Effector memory CD4-positive, alpha-beta T cell (primary cell): ENCODE measurements around the gene UBE2S.

Experiments used
- DNase-seq, 3 donors: peaks; one replicate each; pipeline ENCODE4 v3.0.0-alpha.2; 2020
- H3K27ac ChIP-seq: 2 replicates; pipeline ENCODE4 v1.7.0; 2013; ENCODE audit warnings: mild to moderate bottlenecking, low read length, moderate library complexity; ENCODE audit not compliant: insufficient read depth, poor library complexity, severe bottlenecking
- H3K27me3 ChIP-seq: replicated peaks from 2 replicates; pipeline ENCODE4 v1.7.0; 2013; ENCODE audit warnings: mild to moderate bottlenecking, low read length; ENCODE audit not compliant: insufficient read depth, control insufficient read depth, poor library complexity, severe bottlenecking
- H3K36me3 ChIP-seq: 2 replicates; pipeline ENCODE4 v1.7.0; 2013; ENCODE audit warnings: mild to moderate bottlenecking, low read length, moderate library complexity; ENCODE audit not compliant: control insufficient read depth, insufficient read depth
- H3K4me1 ChIP-seq: 2 replicates; pipeline ENCODE4 v1.7.0; 2013; ENCODE audit warnings: low read length, mild to moderate bottlenecking; ENCODE audit not compliant: control insufficient read depth, insufficient read depth, poor library complexity, severe bottlenecking
- H3K4me3 ChIP-seq: 2 replicates; pipeline ENCODE4 v1.7.0; 2013; ENCODE audit warnings: low read length, low read depth, mild to moderate bottlenecking; ENCODE audit not compliant: insufficient read depth, poor library complexity, severe bottlenecking
- H3K9me3 ChIP-seq: 2 replicates; pipeline ENCODE4 v1.7.0; 2013; ENCODE audit warnings: mild to moderate bottlenecking, low read length, moderate library complexity; ENCODE audit not compliant: control insufficient read depth

The UBE2S gene

GRCh38 chr19:55391702-55392615, 15.6 kb downstream of the UBE2S start:
- H3K9me3 ChIP-seq, result no peaks in the 10 kb centered on the region
- no peaks in the 10 kb centered on the region for H3K27me3 ChIP-seq
- peaks cover 21% of the 10 kb centered on the region for H3K4me1 ChIP-seq
- no peak for DNase-seq
- H3K27ac ChIP-seq, result no peak overlapping the region
- peaks cover 45% of the 10 kb centered on the region for H3K36me3 ChIP-seq
- H3K4me3 ChIP-seq, result no peak overlapping the region

GRCh38 chr19:55391191-55391670, 16.4 kb downstream of the UBE2S start:
- no peak overlapping the region for H3K27ac ChIP-seq
- no peak for DNase-seq
- no peaks in the 10 kb centered on the region for H3K9me3 ChIP-seq
- no peaks in the 10 kb centered on the region for H3K27me3 ChIP-seq
- H3K4me1 ChIP-seq, result peaks cover 29% of the 10 kb centered on the region
- no peak overlapping the region for H3K4me3 ChIP-seq
- H3K36me3 ChIP-seq, result peaks cover 47% of the 10 kb centered on the region

GRCh38 chr19:55390461-55390880, 17.1 kb downstream of the UBE2S start:
- Histone ChIP-seq H3K4me3 (no peak overlapping the region), H3K9me3 (no peaks in the 10 kb centered on the region)

GRCh38 chr19:55389386-55390317, 17.9 kb downstream of the UBE2S start:
- Histone ChIP-seq H3K36me3 (peaks cover 47% of the 10 kb centered on the region), H3K27ac (no peak overlapping the region), H3K4me3 (no peak overlapping the region), H3K4me1 (peaks cover 36% of the 10 kb centered on the region), H3K27me3 (no peaks in the 10 kb centered on the region), H3K9me3 (no peaks in the 10 kb centered on the region)
- no peak for DNase-seq

More at GRCh38 chr19:55390461-55390880, 17.1 kb downstream of the UBE2S start:
- peaks cover 31% of the 10 kb centered on the region for H3K4me1 ChIP-seq
- no peak for DNase-seq
- no peaks in the 10 kb centered on the region for H3K27me3 ChIP-seq
- H3K27ac ChIP-seq, result no peak overlapping the region
- peaks cover 47% of the 10 kb centered on the region for H3K36me3 ChIP-seq

GRCh38 chr19:55387736-55388497, 19.7 kb downstream of the UBE2S start:
- Histone ChIP-seq H3K27me3 (no peaks in the 10 kb centered on the region), H3K27ac (peak overlapping the region; percentile 91), H3K9me3 (no peaks in the 10 kb centered on the region), H3K4me1 (peaks cover 47% of the 10 kb centered on the region), H3K36me3 (peaks cover 47% of the 10 kb centered on the region), H3K4me3 (no peak overlapping the region)
- no peak for DNase-seq

- Histone ChIP-seq H3K4me3 (peak overlapping the region; percentile 79), H3K4me1 (peaks cover 50% of the 10 kb centered on the region), H3K27me3 (no peaks in the 10 kb centered on the region), H3K36me3 (peaks cover 46% of the 10 kb centered on the region), H3K9me3 (no peaks in the 10 kb centered on the region), H3K27ac (peak overlapping the region; percentile 91)
- DNase-seq, result peak in 2 of 3 donors; percentile 9 to 29
These were observed 21.1 kb downstream of the UBE2S start for GRCh38 chr19:55386493-55386971.

GRCh38 chr19:55385724-55386492, 21.7 kb downstream of the UBE2S start, which contains the start of gene RPL28:
Gene RPL28, plus strand, starts transcription at chr19:55385932. Its CDS starts 426 bp downstream, at chr19:55386358.
- peaks cover 42% of the 10 kb centered on the region for H3K36me3 ChIP-seq
- peak; percentile 96 to 99 (median 97) for DNase-seq
- peaks cover 50% of the 10 kb centered on the region for H3K4me1 ChIP-seq

GRCh38 chr19:55384920-55385723, 22.5 kb downstream of the UBE2S start:
- peak overlapping the region; percentile 91 for H3K27ac ChIP-seq
- no peaks in the 10 kb centered on the region for H3K9me3 ChIP-seq
- H3K4me1 ChIP-seq, result peaks cover 50% of the 10 kb centered on the region
- H3K36me3 ChIP-seq, result peaks cover 34% of the 10 kb centered on the region
- H3K27me3 ChIP-seq, result no peaks in the 10 kb centered on the region
- peak overlapping the region; percentile 79 for H3K4me3 ChIP-seq
- DNase-seq, result peak; percentile 76 to 95 (median 92)

More at GRCh38 chr19:55385724-55386492, 21.7 kb downstream of the UBE2S start, which contains the start of gene RPL28:
- H3K27ac ChIP-seq, result peak within 1 kb of the TSS; percentile 91
- H3K9me3 ChIP-seq, result no peaks in the 10 kb centered on the region
- no peaks in the 10 kb centered on the region for H3K27me3 ChIP-seq
- peak within 1 kb of the TSS; percentile 79 for H3K4me3 ChIP-seq
